GM12878 (cell line): ENCODE results near the gene PPP1R11. TPM values are rescaled to one million over a fixed set of nuclear protein-coding genes. Genes with fewer than 3 reads are reported as not detected.

Experiments used
- ATAC-seq: fragments of 200-7000 bp; cut with Tn5 transposase; 3 replicates; pipeline ENCODE4 v1.9.1; 2020; ENCODE audit warnings: mild to moderate bottlenecking, moderate library complexity
- BruUV-seq: library from RNA; stranded (reverse); fragments of 400-500 nt; replicated peaks from 2 replicates; lab custom pipeline; 2021; lab: Mats Ljungman, UMichigan
- CTCF ChIA-PET: fragments of 300-600 bp; sonication (Branson Sonifier 250); formaldehyde crosslinking; extraction: SDS; loops from one replicate; lab custom pipeline; 2021; ENCODE audit warnings: inconsistent platforms; lab: Yijun Ruan, JAX
- POLR2A ChIA-PET: fragments of 350-600 bp; formaldehyde crosslinking; extraction: SDS; loops from one replicate; lab custom pipeline; 2021; ENCODE audit warnings: inconsistent platforms; lab: Charles Lee
- RAD21 ChIA-PET: fragments of 300-600 bp; sonication (Branson Sonifier 250); formaldehyde crosslinking; loops from one replicate; lab custom pipeline; 2023; ENCODE audit warnings: antibody characterized with exemption; ENCODE audit not compliant: unreplicated experiment; lab: Charles Lee
- SMC1A ChIA-PET: fragments of 300-600 bp; sonication (Branson Sonifier 250); formaldehyde crosslinking; loops from one replicate; lab custom pipeline; 2023; ENCODE audit not compliant: unreplicated experiment, uncharacterized antibody; lab: Charles Lee
- DNase-seq: peaks from one replicate; pipeline ENCODE4 v3.0.0-alpha.2; 2011; ENCODE audit warnings: low read depth, low spot score
- FAIRE-seq: peaks from 3 replicates; lab custom pipeline; 2011; peaks lifted over from hg19 to GRCh38; lab: Jason Lieb, UNC
- H2AFZ ChIP-seq: 2 replicates; pipeline ENCODE4 v1.6.0; 2011; ENCODE audit warnings: low read depth, low read length, control low read depth; ENCODE audit not compliant: control insufficient read depth
- H3K27ac ChIP-seq: 2 replicates; pipeline ENCODE4 v1.5.1; 2011; ENCODE audit warnings: control low read depth; ENCODE audit not compliant: control insufficient read depth, insufficient read depth
- H3K27me3 ChIP-seq, 2 experiments: replicated peaks in 1 of 2; 2 replicates each; pipeline versions ENCODE4 v1.6.0 to v1.6.1; 2011; ENCODE audit warnings: low read length in 1 of 2; ENCODE audit not compliant: control insufficient read depth in 2 of 2, insufficient read depth in 2 of 2
- H3K36me3 ChIP-seq, 2 experiments: 2 replicates each; pipeline ENCODE4 v1.5.1; 2011; ENCODE audit warnings: low read length in 1 of 2; ENCODE audit not compliant: control insufficient read depth in 2 of 2, insufficient read depth in 2 of 2
- H3K4me1 ChIP-seq: 2 replicates; pipeline ENCODE4 v1.6.1; 2011; ENCODE audit warnings: mild to moderate bottlenecking, low read length, moderate library complexity, mixed read lengths; ENCODE audit not compliant: control insufficient read depth, insufficient read depth
- H3K4me2 ChIP-seq: 2 replicates; pipeline ENCODE4 v1.6.0; 2011; ENCODE audit warnings: control low read depth; ENCODE audit not compliant: control insufficient read depth, insufficient read depth
- H3K4me3 ChIP-seq: fragments of 200-600 bp; sonication (generic); 2 replicates; pipeline ENCODE4 v1.5.1; 2016
- H3K79me2 ChIP-seq: 2 replicates; pipeline ENCODE4 v1.6.0; 2011; ENCODE audit warnings: low read length; ENCODE audit not compliant: control insufficient read depth, insufficient read depth
- H3K9ac ChIP-seq: 2 replicates; pipeline ENCODE4 v1.8.0; 2011; ENCODE audit warnings: low read length, control low read depth, mixed read lengths; ENCODE audit not compliant: control insufficient read depth, insufficient read depth
- H3K9me3 ChIP-seq: replicated peaks from 3 replicates; pipeline ENCODE4 v1.5.1; 2011; ENCODE audit warnings: mild to moderate bottlenecking, low read length; ENCODE audit not compliant: control insufficient read depth, insufficient read depth
- H4K20me1 ChIP-seq: 2 replicates; pipeline ENCODE4 v1.6.0; 2011; ENCODE audit not compliant: control insufficient read depth, insufficient read depth
- E2F8 ChIP-seq: fragments of 450-650 bp; IDR thresholded peaks from 2 replicates; pipeline ENCODE4 v1.6.1; 2018; ENCODE audit warnings: mild to moderate bottlenecking, low read depth, moderate library complexity; ENCODE audit not compliant: partially characterized antibody
- FOS ChIP-seq: IDR thresholded peaks from 3 replicates; pipeline ENCODE4 v1.6.1; 2011; ENCODE audit warnings: borderline replicate concordance; ENCODE audit not compliant: insufficient read length; ENCODE audit errors: extremely low read depth
- IKZF1 ChIP-seq: fragments of 450-650 bp; conservative IDR thresholded peaks from 2 replicates; pipeline ENCODE4 v1.6.1; 2017; ENCODE audit warnings: antibody characterized with exemption, mild to moderate bottlenecking
- MEF2B ChIP-seq: fragments of 450-650 bp; IDR thresholded peaks from 2 replicates; pipeline ENCODE4 v1.6.1; 2018; ENCODE audit warnings: mild to moderate bottlenecking, moderate library complexity; ENCODE audit not compliant: partially characterized antibody, poor library complexity, severe bottlenecking
- RUNX3 ChIP-seq: IDR thresholded peaks from 2 replicates; pipeline ENCODE4 v1.6.1; 2012; ENCODE audit warnings: low read length, inconsistent platforms
- SKIL ChIP-seq: fragments of 450-650 bp; IDR thresholded peaks from 2 replicates; pipeline ENCODE4 v1.6.1; 2017; ENCODE audit warnings: mild to moderate bottlenecking, low read depth, inconsistent platforms; ENCODE audit not compliant: poor library complexity, severe bottlenecking
- SREBF2 ChIP-seq: IDR thresholded peaks from 2 replicates; pipeline ENCODE4 v1.6.1; 2012; ENCODE audit warnings: mild to moderate bottlenecking, low read length
- STAT1 ChIP-seq: fragments of 450-650 bp; conservative IDR thresholded peaks from 2 replicates; pipeline ENCODE4 v1.6.1; 2014; ENCODE audit warnings: antibody characterized with exemption, mild to moderate bottlenecking
- TCF12 ChIP-seq: IDR thresholded peaks from 2 replicates; pipeline ENCODE4 v1.6.1; 2011; ENCODE audit warnings: low read depth, mild to moderate bottlenecking, low read length
- ZNF207 ChIP-seq: fragments of 450-650 bp; IDR thresholded peaks from 2 replicates; pipeline ENCODE4 v1.6.1; 2014; ENCODE audit warnings: antibody characterized with exemption, mild to moderate bottlenecking, borderline replicate concordance
- WGBS: methylation state at CpG from one replicate; pipeline ENCODE4 v1.1.6; 2016; ENCODE audit warnings: low lambda C conversion rate; ENCODE audit not compliant: insufficient replicate concordance, insufficient coverage; ENCODE audit errors: missing lambda C conversion rate; 5-methylcytosine and 5-hydroxymethylcytosine counted together
- in situ Hi-C: fragments of 300-500 bp; cut with MboI; formaldehyde crosslinking; loops from 9 replicates; pipeline ENCODE4 v1.14.3; 2018; ENCODE audit warnings: mixed read lengths
- intact Hi-C: fragments of 100-400 bp; cut with micrococcal nuclease; formaldehyde crosslinking; loops from one replicate; pipeline ENCODE4 v1.14.2; 2022; ENCODE audit not compliant: unreplicated experiment
- polyA plus RNA-seq, 11 experiments: library from polyadenylated mRNA; depleted of rRNA in 4 of 11; unstranded in 6 of 11; stranded (reverse) in 5 of 11; fragments of >200 nt; fragmentation: Nextera tagmentation in 4 of 11; fragmentation: Illumina TruSeq in 1 of 11; extraction: Ambion mirVana in 4 of 11; extraction: Trizol in 1 of 11; gene quantifications; 1 replicate in 1 of 11; 2 replicates in 10 of 11; pipeline versions ENCODE4 v1.2.1 to v1.2.3, GENCODE V29; 2011 to 2016; ENCODE audit warnings: inconsistent platforms in 2 of 11, missing spikeins in 2 of 11, low read depth in 1 of 11
- total RNA-seq, 4 experiments: library from RNA; depleted of rRNA in 3 of 4; stranded (reverse); fragments of >200 nt in 3 of 4; fragmentation: Illumina TruSeq in 1 of 4; extraction: Trizol in 1 of 4; gene quantifications; 2 replicates each; pipeline versions ENCODE4 v1.2.1 to v1.2.3, GENCODE V29; 2013 to 2021
- TF ChIP-seq, protein P1 (sequence below): fragments of 450-650 bp; IDR thresholded peaks from 2 replicates; pipeline ENCODE4 v1.6.1; 2016; ENCODE audit warnings: mild to moderate bottlenecking, moderate library complexity, borderline replicate concordance
- TF ChIP-seq, protein P2 (sequence below): IDR thresholded peaks from 2 replicates; pipeline ENCODE4 v1.6.1; 2011; ENCODE audit warnings: mild to moderate bottlenecking, low read depth, low read length, moderate library complexity; ENCODE audit not compliant: insufficient replicate concordance

The PPP1R11 gene
- total and polyA plus RNA-seq, 10 of the 15 experiments (the other 5 are each of a cell fraction or from before 2014, with no cell fraction given): 12.6 to 56.1 (median 33.5) TPM

- no peaks in the 10 kb centered on the region for H3K36me3 ChIP-seq
- ATAC-seq (no peak), DNase-seq (no peak), FAIRE-seq (no peak)
- intact Hi-C loops (no loop called here), in situ Hi-C loops (no loop called here)
- H3K9me3 ChIP-seq: no peaks in the 10 kb centered on the region
- no peak overlapping the region for H3K4me3 ChIP-seq
- H2AFZ ChIP-seq: no peak overlapping the region
- H3K27ac ChIP-seq: no peak overlapping the region
- CTCF ChIA-PET: interaction anchor here (1.2 to 2.3 kb wide), 2 partner anchors 32 to 60 kb away, joined by 4 to 9 read pairs; no protein-coding TSS in a partner anchor
- no TSS peak for BruUV-seq
- no peaks in the 10 kb centered on the region for H3K4me1 ChIP-seq
- POLR2A ChIA-PET: no interaction called here
- peaks cover 8% of the 10 kb centered on the region for H3K79me2 ChIP-seq
- RAD21 ChIA-PET: interaction anchor here (1.0 kb wide), 1 partner anchor 60 kb away, joined by 3 read pairs; no protein-coding TSS in a partner anchor
- peaks cover 4 to 17% of the 10 kb centered on the region in 2 experiments for H3K27me3 ChIP-seq
- H3K4me2 ChIP-seq: no peak overlapping the region
- SMC1A ChIA-PET: no interaction called here
- no peak overlapping the region for H3K9ac ChIP-seq
- no peaks in the 10 kb centered on the region for H4K20me1 ChIP-seq
- WGBS: 51% methylated on average over 41 of the region's 68 CpGs
- TF ChIP-seq ZNF207 (no peak), E2F8 (no peak), FOS (no peak), SREBF2 (no peak), SKIL (no peak), IKZF1 (no peak), RUNX3 (no peak), MEF2B (no peak), TCF12 (no peak), STAT1 (no peak)
- TF ChIP-seq, protein P1, sequence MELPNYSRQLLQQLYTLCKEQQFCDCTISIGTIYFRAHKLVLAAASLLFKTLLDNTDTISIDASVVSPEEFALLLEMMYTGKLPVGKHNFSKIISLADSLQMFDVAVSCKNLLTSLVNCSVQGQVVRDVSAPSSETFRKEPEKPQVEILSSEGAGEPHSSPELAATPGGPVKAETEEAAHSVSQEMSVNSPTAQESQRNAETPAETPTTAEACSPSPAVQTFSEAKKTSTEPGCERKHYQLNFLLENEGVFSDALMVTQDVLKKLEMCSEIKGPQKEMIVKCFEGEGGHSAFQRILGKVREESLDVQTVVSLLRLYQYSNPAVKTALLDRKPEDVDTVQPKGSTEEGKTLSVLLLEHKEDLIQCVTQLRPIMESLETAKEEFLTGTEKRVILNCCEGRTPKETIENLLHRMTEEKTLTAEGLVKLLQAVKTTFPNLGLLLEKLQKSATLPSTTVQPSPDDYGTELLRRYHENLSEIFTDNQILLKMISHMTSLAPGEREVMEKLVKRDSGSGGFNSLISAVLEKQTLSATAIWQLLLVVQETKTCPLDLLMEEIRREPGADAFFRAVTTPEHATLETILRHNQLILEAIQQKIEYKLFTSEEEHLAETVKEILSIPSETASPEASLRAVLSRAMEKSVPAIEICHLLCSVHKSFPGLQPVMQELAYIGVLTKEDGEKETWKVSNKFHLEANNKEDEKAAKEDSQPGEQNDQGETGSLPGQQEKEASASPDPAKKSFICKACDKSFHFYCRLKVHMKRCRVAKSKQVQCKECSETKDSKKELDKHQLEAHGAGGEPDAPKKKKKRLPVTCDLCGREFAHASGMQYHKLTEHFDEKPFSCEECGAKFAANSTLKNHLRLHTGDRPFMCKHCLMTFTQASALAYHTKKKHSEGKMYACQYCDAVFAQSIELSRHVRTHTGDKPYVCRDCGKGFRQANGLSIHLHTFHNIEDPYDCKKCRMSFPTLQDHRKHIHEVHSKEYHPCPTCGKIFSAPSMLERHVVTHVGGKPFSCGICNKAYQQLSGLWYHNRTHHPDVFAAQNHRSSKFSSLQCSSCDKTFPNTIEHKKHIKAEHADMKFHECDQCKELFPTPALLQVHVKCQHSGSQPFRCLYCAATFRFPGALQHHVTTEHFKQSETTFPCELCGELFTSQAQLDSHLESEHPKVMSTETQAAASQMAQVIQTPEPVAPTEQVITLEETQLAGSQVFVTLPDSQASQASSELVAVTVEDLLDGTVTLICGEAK: no peak
- TF ChIP-seq, protein P2, sequence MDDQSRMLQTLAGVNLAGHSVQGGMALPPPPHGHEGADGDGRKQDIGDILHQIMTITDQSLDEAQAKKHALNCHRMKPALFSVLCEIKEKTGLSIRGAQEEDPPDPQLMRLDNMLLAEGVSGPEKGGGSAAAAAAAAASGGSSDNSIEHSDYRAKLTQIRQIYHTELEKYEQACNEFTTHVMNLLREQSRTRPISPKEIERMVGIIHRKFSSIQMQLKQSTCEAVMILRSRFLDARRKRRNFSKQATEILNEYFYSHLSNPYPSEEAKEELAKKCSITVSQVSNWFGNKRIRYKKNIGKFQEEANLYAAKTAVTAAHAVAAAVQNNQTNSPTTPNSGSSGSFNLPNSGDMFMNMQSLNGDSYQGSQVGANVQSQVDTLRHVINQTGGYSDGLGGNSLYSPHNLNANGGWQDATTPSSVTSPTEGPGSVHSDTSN: no peak
These were observed 4.3 kb downstream of the PPP1R11 start for GRCh38 chr6:30071081-30071818.
